Central memory CD8-positive, alpha-beta T cell (primary cell): Measurements from ENCODE around the gene MYO1C.
"Not testable (repeated sequence)": the region's sequence is repeated elsewhere in the genome, so short reads cannot be mapped to it uniquely, and the experiment has no call there.

ENCODE experiments used
- ATAC-seq: fragments of 150-1000 bp; cut with Tn5 transposase; replicated peaks from 2 replicates; pipeline ENCODE4 v1.10.0; 2022; ENCODE audit warnings: mild to moderate bottlenecking, moderate FRiP score, moderate number of reproducible peaks; ENCODE audit not compliant: poor library complexity, severe bottlenecking; ENCODE audit errors: extremely low read depth
- DNase-seq, 2 donors: peaks; one replicate each; pipeline ENCODE4 v3.0.0; 2021; ENCODE audit warnings: low spot score in 2 of 2
- H3K27ac Mint-ChIP-seq: one replicate; pipeline ENCODE4 v1.8.0; 2022; ENCODE audit warnings: low read depth, mild to moderate bottlenecking, moderate library complexity, mixed read lengths
- H3K27me3 Mint-ChIP-seq: one replicate; pipeline ENCODE4 v1.8.0; 2022; ENCODE audit warnings: mixed read lengths
- H3K36me3 Mint-ChIP-seq: one replicate; pipeline ENCODE4 v1.8.0; 2022; ENCODE audit warnings: mild to moderate bottlenecking, moderate library complexity, mixed read lengths; ENCODE audit not compliant: insufficient read depth
- H3K4me1 Mint-ChIP-seq: one replicate; pipeline ENCODE4 v1.8.0; 2022; ENCODE audit warnings: mixed read lengths
- H3K4me3 Mint-ChIP-seq: one replicate; pipeline ENCODE4 v1.8.0; 2022; ENCODE audit warnings: mild to moderate bottlenecking, moderate library complexity, mixed read lengths
- H3K9me3 Mint-ChIP-seq: one replicate; pipeline ENCODE4 v1.8.0; 2022; ENCODE audit warnings: mixed read lengths

MYO1C gene

GRCh38 chr17:1418476-1418875, 74.0 kb downstream of the MYO1C start:
- not testable (repeated sequence) for ATAC-seq, H3K27ac Mint-ChIP-seq, H3K9me3 Mint-ChIP-seq, H3K4me3 Mint-ChIP-seq, DNase-seq, H3K27me3 Mint-ChIP-seq, H3K4me1 Mint-ChIP-seq
- peaks cover 30% of the 10 kb centered on the region for H3K36me3 Mint-ChIP-seq

- no peak for DNase-seq
- Mint-ChIP-seq H3K27ac (no peak overlapping the region), H3K36me3 (peaks cover 15% of the 10 kb centered on the region), H3K4me1 (no peaks in the 10 kb centered on the region), H3K27me3 (no peaks in the 10 kb centered on the region), H3K4me3 (no peak overlapping the region), H3K9me3 (no peaks in the 10 kb centered on the region)
- no peak for ATAC-seq
These were observed 76.1 kb downstream of the MYO1C start for GRCh38 chr17:1416414-1416813.

GRCh38 chr17:1414634-1415033, 77.9 kb downstream of the MYO1C start:
- Mint-ChIP-seq H3K4me3 (no peak overlapping the region), H3K27ac (no peak overlapping the region), H3K4me1 (no peaks in the 10 kb centered on the region), H3K27me3 (no peaks in the 10 kb centered on the region), H3K36me3 (peaks cover 11% of the 10 kb centered on the region), H3K9me3 (no peaks in the 10 kb centered on the region)
- no peak for ATAC-seq
- no peak for DNase-seq
